Ramos (cell line): ENCODE results near the gene TNNT3.

Experiments
- in situ Hi-C: fragments of 300-500 bp; cut with MboI; formaldehyde crosslinking; loops from one replicate; pipeline ENCODE4 v1.14.3; 2022; ENCODE audit warnings: low sequenced_read_pairs; ENCODE audit not compliant: unreplicated experiment

The TNNT3 gene

DNA sequence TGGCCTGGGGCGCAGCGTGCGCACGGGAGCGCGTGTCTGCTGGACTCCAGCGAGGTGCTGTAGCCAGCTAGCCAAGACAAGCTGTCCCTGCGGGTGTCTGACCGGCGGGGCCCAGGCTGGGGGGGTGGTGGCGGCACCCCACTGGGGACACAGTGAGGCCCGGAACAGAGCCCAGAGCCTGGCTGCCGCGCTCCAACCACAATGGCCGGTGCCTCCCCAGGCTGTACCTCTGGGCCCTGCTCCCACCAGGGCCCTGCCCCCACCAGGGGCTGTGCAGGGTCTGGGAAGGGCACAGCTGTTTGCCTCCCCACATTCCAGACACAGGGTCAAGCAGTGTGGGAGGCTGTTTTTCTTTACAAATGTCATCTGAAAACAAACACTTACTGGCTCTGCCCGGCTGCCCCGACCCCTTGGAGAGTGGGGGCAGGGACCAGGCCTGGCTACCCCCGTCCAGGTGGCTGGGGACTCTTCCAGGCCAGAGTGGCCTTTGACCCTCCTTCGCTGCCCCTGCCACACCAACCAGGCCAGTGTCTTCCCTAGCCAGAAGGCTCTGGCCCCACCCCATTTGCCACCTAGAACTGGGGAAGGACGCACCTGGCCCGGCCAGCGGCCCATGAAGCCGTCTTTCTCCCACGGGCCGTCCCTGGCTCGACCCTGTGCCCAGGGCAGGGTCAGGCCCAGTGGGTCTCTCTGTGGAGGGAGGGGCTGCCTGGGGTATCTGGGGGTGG is 63.5 kb downstream of the TNNT3 start:
- in situ Hi-C loops, result no loop called here

DNA sequence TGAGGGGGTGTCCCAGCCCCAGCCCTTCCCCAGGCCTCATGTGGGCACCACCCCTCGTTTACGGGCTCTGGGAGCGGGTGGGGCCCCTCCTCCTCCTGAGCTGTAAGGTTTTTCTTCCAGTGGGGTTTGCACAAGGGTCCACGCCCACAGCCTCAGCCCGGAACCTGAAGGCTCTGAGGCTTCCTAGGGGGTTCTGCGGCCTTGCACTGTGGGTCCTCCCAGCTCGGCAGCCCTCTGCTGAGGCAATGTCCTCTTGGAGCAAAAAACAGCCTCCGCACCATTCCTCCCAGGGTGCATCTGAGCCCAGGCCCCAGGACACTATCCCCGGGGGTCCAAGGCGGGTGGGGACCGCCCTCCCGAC is 64.1 kb downstream of the TNNT3 start:
- in situ Hi-C loops, result no loop called here

DNA sequence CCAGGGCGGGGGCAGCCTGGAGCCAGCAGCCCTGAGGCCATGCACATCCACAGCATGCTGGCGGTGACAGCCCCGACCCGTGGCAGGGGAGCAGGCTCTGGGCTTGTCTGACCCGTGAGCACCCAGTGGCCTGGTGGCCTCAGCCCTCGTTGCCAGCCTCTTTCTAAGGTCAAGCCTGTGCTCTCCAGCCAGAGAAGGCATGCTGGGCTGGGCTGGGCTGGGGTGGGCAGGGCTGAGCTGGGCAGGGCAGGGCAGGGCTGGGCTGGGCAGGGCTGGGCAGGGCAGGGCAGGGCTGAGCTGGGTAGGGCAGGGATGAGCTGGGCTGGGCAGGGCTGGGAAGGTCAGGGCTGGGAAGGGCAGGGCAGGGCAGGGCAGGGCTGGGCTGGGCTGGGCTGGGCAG is 67.5 kb downstream of the TNNT3 start:
- in situ Hi-C loops, result no loop called here

DNA sequence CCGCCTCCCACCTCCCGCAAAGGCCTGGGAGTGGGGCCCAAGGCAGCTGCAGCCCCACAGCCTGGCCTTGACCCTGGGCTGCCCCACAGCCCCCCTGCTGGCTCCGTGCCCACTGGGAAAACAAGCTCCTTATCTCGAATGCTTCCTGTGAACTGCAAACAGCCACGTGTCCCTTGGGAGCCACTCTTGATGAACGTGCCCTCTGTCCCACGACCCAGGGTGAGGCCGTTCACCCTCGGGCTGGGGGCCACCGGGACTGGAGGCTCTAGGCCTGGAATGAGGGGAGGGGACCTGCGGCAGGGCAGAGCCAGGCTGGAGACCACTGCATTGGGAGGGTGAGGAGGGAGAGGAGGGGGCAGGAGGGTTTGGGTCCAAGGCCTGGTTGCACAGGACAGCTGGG is 68.7 kb downstream of the TNNT3 start:
- in situ Hi-C loops, result no loop called here
